GM19099 (cell line): ENCODE results near the gene MPND.

Experiments used
- POLR2A ChIP-seq: IDR thresholded peaks from 3 replicates; pipeline ENCODE4 v1.6.1; 2011; ENCODE audit warnings: low read depth; ENCODE audit not compliant: insufficient read length; ENCODE audit errors: extremely low read depth

MPND gene

DNA sequence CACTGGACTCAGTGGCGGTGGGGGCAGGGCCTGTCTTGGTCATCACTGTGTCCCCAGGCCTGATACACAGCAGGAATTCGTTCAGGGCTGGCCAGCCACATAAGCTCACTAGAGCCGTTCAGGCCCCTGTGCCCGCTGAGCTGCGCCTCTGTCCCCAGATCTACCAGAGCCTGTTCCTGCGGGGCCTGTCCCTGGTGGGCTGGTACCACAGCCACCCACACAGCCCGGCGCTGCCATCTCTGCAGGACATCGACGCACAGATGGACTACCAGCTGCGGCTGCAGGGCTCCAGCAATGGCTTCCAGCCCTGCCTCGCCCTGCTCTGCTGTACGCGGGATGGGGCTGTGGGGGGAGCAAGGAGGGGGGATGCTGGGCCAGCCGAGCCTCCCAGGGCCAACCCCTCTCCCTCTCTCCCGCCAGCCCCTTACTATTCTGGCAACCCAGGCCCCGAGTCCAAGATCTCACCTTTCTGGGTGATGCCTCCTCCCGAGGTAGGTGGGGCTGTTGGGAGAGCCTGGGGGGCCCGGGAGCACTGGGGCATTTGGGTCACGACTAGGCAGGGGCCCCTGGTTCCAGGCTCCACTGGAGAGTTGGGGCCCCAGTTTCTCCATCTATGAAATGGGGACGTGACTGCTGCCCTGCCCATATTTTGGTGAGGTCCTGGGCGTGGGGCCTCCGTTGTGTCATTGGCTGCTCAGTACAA is 13.9 kb downstream of the MPND start:
- TF ChIP-seq POLR2A, result no peak

GRCh38 chr19:4357921-4358326 is 14.6 kb downstream of the MPND start:
- no peak for TF ChIP-seq POLR2A

- peak; percentile 14 for TF ChIP-seq POLR2A
Measured at GRCh38 chr19:4358709-4359626, 15.6 kb downstream of the MPND start.

DNA sequence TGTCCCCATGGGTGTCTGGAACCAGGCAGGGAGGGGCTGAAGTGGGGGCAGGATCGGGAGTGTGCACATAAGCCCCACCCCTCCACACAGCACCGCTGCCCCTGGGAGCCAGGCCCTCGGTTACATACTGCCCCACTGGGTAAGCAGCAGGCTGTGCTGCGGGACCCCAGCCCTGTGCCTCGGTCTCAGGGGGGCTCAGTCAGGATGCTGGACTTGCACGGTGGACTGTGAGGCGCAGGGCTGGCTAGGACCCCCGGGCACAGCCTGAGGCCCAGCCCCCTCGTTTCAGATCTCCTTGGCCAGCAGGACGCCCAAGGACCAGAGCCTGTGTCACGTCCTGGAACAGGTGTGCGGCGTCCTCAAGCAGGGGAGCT is 16.3 kb downstream of the MPND start:
- TF ChIP-seq POLR2A, result no peak

- TF ChIP-seq POLR2A, result no peak
Measured at GRCh38 chr19:4360081-4360569, 16.8 kb downstream of the MPND start.

GRCh38 chr19:4360641-4361151 is 17.3 kb downstream of the MPND start:
- TF ChIP-seq POLR2A, result peak; percentile 6

DNA sequence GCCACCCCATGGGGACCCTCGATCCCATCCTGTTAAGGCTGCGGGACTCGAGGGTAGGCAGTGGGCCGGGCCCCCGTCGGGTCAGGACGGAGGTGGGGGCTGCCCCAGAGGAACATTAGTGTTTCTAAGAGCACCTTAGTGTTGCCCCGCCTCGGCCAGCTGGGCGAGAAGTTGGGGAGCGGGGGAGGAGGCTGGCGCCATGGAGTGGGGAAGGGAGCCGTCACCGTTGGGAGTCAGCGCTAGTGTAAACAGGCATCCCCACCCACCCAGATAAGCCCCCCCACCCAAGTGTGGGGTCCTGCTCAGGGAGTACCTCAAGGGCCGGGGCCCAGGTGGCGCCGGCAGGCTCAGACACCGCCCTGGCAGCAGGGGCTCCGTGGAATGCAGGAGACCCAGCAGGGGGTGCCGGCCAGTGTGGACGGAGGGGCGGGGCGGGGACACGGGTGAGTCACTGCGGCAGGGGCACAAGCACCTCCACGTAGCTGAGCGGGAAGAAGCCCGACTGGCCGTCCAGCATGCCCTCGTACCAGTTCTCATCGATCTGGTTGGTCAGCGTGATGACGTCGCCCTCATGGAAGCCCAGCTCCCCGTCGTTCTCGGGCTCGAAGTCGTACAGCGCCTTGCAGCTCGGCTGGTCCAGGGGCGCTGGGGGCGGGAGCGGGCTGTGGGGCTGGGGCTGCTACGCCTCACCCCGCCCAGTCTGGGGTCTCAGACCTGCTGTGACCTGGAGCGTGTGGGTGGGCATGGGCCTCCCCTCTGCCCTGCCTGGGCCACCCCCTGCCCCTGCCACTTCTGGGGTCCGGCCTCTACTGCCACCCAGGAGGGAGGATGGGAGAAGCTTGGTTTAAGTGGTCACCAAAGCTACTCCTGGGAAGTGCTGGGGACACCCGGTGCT is 18.0 kb downstream of the MPND start:
- peak; percentile 2 for TF ChIP-seq POLR2A

- no peak for TF ChIP-seq POLR2A
Measured at GRCh38 chr19:4362101-4362828, 18.9 kb downstream of the MPND start.

DNA sequence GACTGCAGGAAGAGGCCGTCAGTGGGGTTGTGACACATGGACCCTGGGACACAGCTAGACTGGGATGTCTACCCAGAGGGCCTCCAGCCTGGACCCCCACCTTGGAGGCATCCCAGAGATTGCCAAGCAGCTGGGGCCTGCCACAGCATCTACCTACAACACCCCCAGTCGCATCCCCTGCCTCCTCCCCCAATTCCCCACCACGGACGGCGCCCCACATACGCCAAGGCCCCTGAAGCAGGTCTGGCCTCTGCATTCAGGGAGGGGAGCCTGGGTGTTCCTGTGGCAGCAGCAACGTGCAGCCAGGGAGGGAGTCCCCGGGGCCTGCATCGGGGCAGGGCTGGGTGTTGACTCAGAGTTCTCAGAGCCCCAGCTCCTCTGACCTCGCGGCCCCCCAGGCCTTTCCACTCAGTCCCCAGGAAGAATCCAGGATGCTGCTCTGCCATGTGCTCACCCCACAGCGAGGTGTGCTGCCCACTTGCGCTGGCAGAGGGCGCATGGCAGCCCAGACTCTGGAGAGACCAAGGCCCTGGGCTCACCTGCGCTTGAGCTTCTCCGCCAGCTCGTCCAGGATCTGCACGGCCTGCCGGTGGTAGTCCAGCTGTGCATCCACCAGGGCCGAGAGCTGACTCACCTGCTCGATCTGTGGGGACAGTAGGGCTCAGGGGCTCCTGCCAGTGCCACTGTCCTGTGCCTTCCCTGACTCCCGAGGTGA is 19.6 kb downstream of the MPND start:
- no peak for TF ChIP-seq POLR2A

GRCh38 chr19:4363571-4364304 is 20.4 kb downstream of the MPND start:
- TF ChIP-seq POLR2A, result no peak

- TF ChIP-seq POLR2A, result no peak
Measured at GRCh38 chr19:4365341-4365740, 22.0 kb downstream of the MPND start.

- no peak for TF ChIP-seq POLR2A
Measured at GRCh38 chr19:4365791-4366665, 22.7 kb downstream of the MPND start.

DNA sequence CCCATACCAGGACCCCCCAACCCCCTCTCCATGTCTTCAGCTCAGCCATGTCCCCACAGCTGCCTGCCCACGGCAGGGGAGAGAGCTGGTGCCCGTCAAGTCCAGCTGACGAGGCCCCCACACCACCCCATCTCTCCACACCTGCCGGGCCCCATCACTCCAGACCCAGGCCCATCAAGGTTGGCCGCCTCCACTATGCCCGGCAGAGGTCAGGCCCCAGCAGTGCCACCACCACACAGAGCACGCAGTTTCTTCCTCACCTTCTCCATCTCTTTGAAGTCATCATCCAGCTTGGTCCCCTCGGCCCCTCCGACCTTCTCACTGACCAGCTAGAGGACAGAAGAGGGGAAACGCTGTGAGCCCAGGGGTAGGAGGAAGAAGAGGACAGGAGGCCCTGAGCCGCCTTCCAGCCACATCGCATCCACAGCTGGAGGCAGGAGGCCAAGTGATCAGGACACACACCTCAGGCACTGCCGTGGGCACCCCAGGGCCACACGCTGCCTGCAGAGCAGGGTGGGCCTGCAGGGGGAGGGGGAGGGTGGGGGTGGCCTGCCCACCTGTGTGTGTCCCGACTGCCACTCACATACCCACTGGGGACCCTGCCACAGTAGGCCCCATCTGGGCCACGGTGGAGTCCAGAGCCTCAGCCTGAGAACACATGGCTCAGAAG is 23.4 kb downstream of the MPND start:
- no peak for TF ChIP-seq POLR2A
